Measurements from ENCODE around the gene TTC39A.
"Not testable (repeated sequence)": the region's sequence is repeated elsewhere in the genome, so short reads cannot be mapped to it uniquely, and the experiment has no call there.

The TTC39A gene

GRCh38 chr1:51266791-51267190 lies 63.6 kb downstream of the TTC39A start:
- no peak for DNase-seq (ENCODE audit: low spot score)

GRCh38 chr1:51266181-51266580 lies 64.2 kb downstream of the TTC39A start:
- DNase-seq (ENCODE audit: low spot score) = no peak

GRCh38 chr1:51265618-51266017 lies 64.7 kb downstream of the TTC39A start:
- no peak for DNase-seq (ENCODE audit: low spot score)

GRCh38 chr1:51264451-51264850 lies 65.9 kb downstream of the TTC39A start:
- DNase-seq (ENCODE audit: low spot score) = peak; percentile 22

GRCh38 chr1:51263147-51263877 lies 67.0 kb downstream of the TTC39A start:
- no peak for DNase-seq (ENCODE audit: low spot score)

- DNase-seq (ENCODE audit: low spot score) = no peak
Measured at GRCh38 chr1:51255331-51255730, 75.0 kb downstream of the TTC39A start.

GRCh38 chr1:51253691-51254090 lies 76.7 kb downstream of the TTC39A start:
- no peak for DNase-seq (ENCODE audit: low spot score)

GRCh38 chr1:51252366-51252765 lies 78.0 kb downstream of the TTC39A start:
- no peak for DNase-seq (ENCODE audit: low spot score)

- DNase-seq (ENCODE audit: low spot score) = not testable (repeated sequence)
Measured at GRCh38 chr1:51251165-51251564, 79.2 kb downstream of the TTC39A start.

- not testable (repeated sequence) for DNase-seq (ENCODE audit: low spot score)
Measured at GRCh38 chr1:51250729-51251128, 79.6 kb downstream of the TTC39A start.

- DNase-seq (ENCODE audit: low spot score) = no peak
Measured at GRCh38 chr1:51249445-51249844, 80.9 kb downstream of the TTC39A start.

- no peak for DNase-seq (ENCODE audit: low spot score)
Measured at GRCh38 chr1:51247499-51247898, 82.9 kb downstream of the TTC39A start.

- no peak for DNase-seq (ENCODE audit: low spot score)
Measured at GRCh38 chr1:51247022-51247421, 83.3 kb downstream of the TTC39A start.

GRCh38 chr1:51242546-51242945 lies 87.8 kb downstream of the TTC39A start:
- no peak for DNase-seq (ENCODE audit: low spot score)

GRCh38 chr1:51241119-51241518 lies 89.2 kb downstream of the TTC39A start:
- DNase-seq (ENCODE audit: low spot score) = no peak

GRCh38 chr1:51240084-51240483 lies 90.3 kb downstream of the TTC39A start:
- DNase-seq (ENCODE audit: low spot score) = no peak

- peak; percentile 17 for DNase-seq (ENCODE audit: low spot score)
Measured at GRCh38 chr1:51238034-51238403, 92.3 kb downstream of the TTC39A start.

GRCh38 chr1:51237351-51238033 lies 92.9 kb downstream of the TTC39A start:
- DNase-seq (ENCODE audit: low spot score) = no peak

All from Ammon's horn (tissue), 1 donor.